GM10248 (cell line): ENCODE data around the gene SMC6.

ENCODE experiments used
- CTCF ChIA-PET: fragments of 300-600 bp; sonication (Branson Sonifier 250); formaldehyde crosslinking; extraction: SDS; loops from one replicate; lab custom pipeline; 2021; ENCODE audit warnings: antibody characterized with exemption; lab: Yijun Ruan, JAX
- POLR2A ChIA-PET: fragments of 350-650 bp; sonication (Branson Sonifier 250); formaldehyde crosslinking; extraction: SDS; loops from one replicate; lab custom pipeline; 2020; ENCODE audit warnings: antibody characterized with exemption; lab: Yijun Ruan, JAX
- DNase-seq: peaks from one replicate; pipeline ENCODE4 v3.0.0; 2012; ENCODE audit errors: extremely low spot score
- CTCF ChIP-seq: IDR thresholded peaks from 2 replicates; pipeline ENCODE4 v1.5.1; 2012; ENCODE audit warnings: mild to moderate bottlenecking, low read depth; ENCODE audit errors: extremely low read depth, missing control alignments, control extremely low read depth

The SMC6 gene

GRCh38 chr2:17771956-17772355, 18.3 kb upstream of the SMC6 start:
- POLR2A ChIA-PET = no interaction called here
- TF ChIP-seq CTCF = no peak
- CTCF ChIA-PET = interaction anchor here (0.9 to 1.4 kb wide), 2 partner anchors 12 to 17 kb away, joined by 4 read pairs; no protein-coding TSS in a partner anchor
- DNase-seq = no peak

- no peak for DNase-seq
- no peak for TF ChIP-seq CTCF
- ChIA-PET CTCF (interaction anchor here (1.2 kb wide), 1 partner anchor 18 kb away, joined by 4 read pairs; no protein-coding TSS in a partner anchor), POLR2A (no interaction called here)
Observed at GRCh38 chr2:17768894-17769293, 15.3 kb upstream of the SMC6 start.

- CTCF ChIA-PET = no interaction called here
- POLR2A ChIA-PET = no interaction called here
- no peak for TF ChIP-seq CTCF
- no peak for DNase-seq
Observed at GRCh38 chr2:17765398-17765797, 11.8 kb upstream of the SMC6 start.

GRCh38 chr2:17763641-17764333, 10.2 kb upstream of the SMC6 start:
- no peak for DNase-seq
- POLR2A ChIA-PET = no interaction called here
- CTCF ChIA-PET = no interaction called here
- TF ChIP-seq CTCF = no peak

- CTCF ChIA-PET = no interaction called here
- no peak for TF ChIP-seq CTCF
- no peak for DNase-seq
- POLR2A ChIA-PET = no interaction called here
Observed at GRCh38 chr2:17762451-17762850, 8.8 kb upstream of the SMC6 start.

- ChIA-PET POLR2A (no interaction called here), CTCF (interaction anchor here (1.2 to 1.8 kb wide), 6 partner anchors 11 to 62 kb away, joined by 3 to 6 read pairs (median 4); no protein-coding TSS in a partner anchor)
- no peak for TF ChIP-seq CTCF
- DNase-seq = no peak
Observed at GRCh38 chr2:17759805-17760204, 6.2 kb upstream of the SMC6 start.
